Panc1 (cell line): ENCODE results near the gene SDC1. TPM values are rescaled to one million over a fixed set of nuclear protein-coding genes. Genes with fewer than 3 reads are reported as not detected.
"Not testable (repeated sequence)": the region's sequence is repeated elsewhere in the genome, so short reads cannot be mapped to it uniquely, and the experiment has no call there.

Experiments
- ATAC-seq: fragments of 200-7000 bp; cut with Tn5 transposase; 2 replicates; pipeline ENCODE4 v1.9.1; 2020; ENCODE audit warnings: mild to moderate bottlenecking, moderate library complexity
- BruUV-seq: library from RNA; stranded (reverse); fragments of 400-500 nt; replicated peaks from 2 replicates; lab custom pipeline; 2021; lab: Mats Ljungman, UMichigan
- CTCF ChIA-PET: fragments of 300-600 bp; sonication (Branson Sonifier 250); formaldehyde crosslinking; loops from one replicate; lab custom pipeline; 2022; ENCODE audit warnings: antibody characterized with exemption; lab: Charles Lee
- POLR2A ChIA-PET: fragments of 300-600 bp; sonication (Branson Sonifier 250); formaldehyde crosslinking; loops from one replicate; lab custom pipeline; 2022; ENCODE audit warnings: antibody characterized with exemption; lab: Charles Lee
- DNase-seq: peaks from one replicate; pipeline ENCODE4 v3.0.0-alpha.2; 2010; ENCODE audit warnings: low read depth, low spot score
- H3K27ac ChIP-seq: 2 replicates; pipeline ENCODE4 v1.5.1; 2011; ENCODE audit warnings: mild to moderate bottlenecking, low read length, inconsistent platforms
- H3K27me3 ChIP-seq: fragments of 200-500 bp; sonication (Bioruptor generic); 2 replicates; pipeline ENCODE4 v1.6.0; 2014; ENCODE audit warnings: low read length, inconsistent platforms; ENCODE audit not compliant: control insufficient read depth, insufficient read depth
- H3K36me3 ChIP-seq: fragments of 200-500 bp; sonication (Bioruptor generic); 2 replicates; pipeline ENCODE4 v1.5.1; 2014; ENCODE audit warnings: inconsistent platforms, mild to moderate bottlenecking, low read length, moderate library complexity; ENCODE audit not compliant: control insufficient read depth, insufficient read depth
- H3K4me1 ChIP-seq: 2 replicates; pipeline ENCODE4 v1.5.1; 2011; ENCODE audit warnings: inconsistent platforms, mild to moderate bottlenecking, low read length, moderate library complexity; ENCODE audit not compliant: control insufficient read depth, insufficient read depth
- H3K4me3 ChIP-seq, 2 experiments: 2 replicates each; pipeline ENCODE4 v1.5.1; 2011 to 2012; ENCODE audit warnings: low read depth in 2 of 2, low read length in 2 of 2, mild to moderate bottlenecking in 2 of 2, inconsistent platforms in 1 of 2, moderate library complexity in 1 of 2
- H3K9me3 ChIP-seq: fragments of 200-500 bp; sonication (Bioruptor generic); 2 replicates; pipeline ENCODE4 v1.5.1; 2014; ENCODE audit warnings: low read depth, mild to moderate bottlenecking, inconsistent platforms, low read length, moderate library complexity; ENCODE audit not compliant: control insufficient read depth, insufficient read depth
- POLR2AphosphoS5 ChIP-seq: IDR thresholded peaks from 2 replicates; pipeline ENCODE4 v1.6.1; 2012; ENCODE audit warnings: mild to moderate bottlenecking, low read depth, low read length, moderate library complexity
- SIN3A ChIP-seq: IDR thresholded peaks from 2 replicates; pipeline ENCODE4 v1.6.1; 2012; ENCODE audit warnings: low read depth, mild to moderate bottlenecking, low read length, moderate library complexity, borderline replicate concordance; ENCODE audit not compliant: insufficient read depth
- TCF7L2 ChIP-seq: IDR thresholded peaks from 2 replicates; pipeline ENCODE4 v1.6.1; 2011; ENCODE audit warnings: mild to moderate bottlenecking, low read depth, low read length, inconsistent platforms
- in situ Hi-C: cut with HindIII; loops from 2 replicates; pipeline ENCODE4 v1.10.0; 2016; ENCODE audit warnings: low sequenced_read_pairs, low pct_unique_long_range_greater_than_20kb
- intact Hi-C: fragments of 100-400 bp; cut with micrococcal nuclease; formaldehyde crosslinking; loops from one replicate; pipeline ENCODE4 v1.10.0; 2022; ENCODE audit not compliant: unreplicated experiment
- total RNA-seq: library from RNA; stranded (reverse); gene quantifications from one replicate; pipeline ENCODE4 v1.2.1, GENCODE V29; 2021; ENCODE audit not compliant: unreplicated experiment
- TF ChIP-seq, protein P1 (sequence below): fragments of 450-650 bp; IDR thresholded peaks from 2 replicates; pipeline ENCODE4 v1.5.1; 2017; ENCODE audit warnings: mild to moderate bottlenecking
- TF ChIP-seq, protein P2 (sequence below), 2 experiments: IDR thresholded peaks; 2 replicates each; pipeline ENCODE4 v1.6.1; 2011 to 2012; ENCODE audit warnings: low read depth in 2 of 2, control low read depth in 1 of 2, low read length in 1 of 2, mild to moderate bottlenecking in 1 of 2, moderate library complexity in 1 of 2; ENCODE audit not compliant: insufficient read depth in 1 of 2

The SDC1 gene
- total RNA-seq, 1 experiment from 2014 or later, result 93.0 TPM

DNA sequence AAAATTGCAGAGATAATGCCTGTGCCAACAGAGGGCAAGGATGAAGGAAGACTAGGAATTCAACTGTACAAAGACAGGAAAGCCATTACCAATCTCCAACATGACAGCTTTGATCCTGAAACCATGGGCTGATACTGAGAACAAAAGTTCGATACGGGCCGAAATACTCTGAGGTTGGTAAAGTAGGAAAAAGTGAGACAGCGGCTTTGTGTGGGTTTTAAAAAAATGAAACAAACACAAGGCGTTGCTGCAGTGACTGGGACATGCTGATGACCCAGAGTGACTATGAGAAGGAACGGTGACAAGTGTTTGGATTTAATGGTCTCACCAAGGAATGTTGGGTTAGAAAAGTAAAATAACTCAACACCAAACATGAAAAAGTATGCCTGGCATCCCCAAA, 24.2 kb upstream of the SDC1 start:
- POLR2A ChIA-PET, result no interaction called here
- in situ Hi-C loops, result no loop called here

DNA sequence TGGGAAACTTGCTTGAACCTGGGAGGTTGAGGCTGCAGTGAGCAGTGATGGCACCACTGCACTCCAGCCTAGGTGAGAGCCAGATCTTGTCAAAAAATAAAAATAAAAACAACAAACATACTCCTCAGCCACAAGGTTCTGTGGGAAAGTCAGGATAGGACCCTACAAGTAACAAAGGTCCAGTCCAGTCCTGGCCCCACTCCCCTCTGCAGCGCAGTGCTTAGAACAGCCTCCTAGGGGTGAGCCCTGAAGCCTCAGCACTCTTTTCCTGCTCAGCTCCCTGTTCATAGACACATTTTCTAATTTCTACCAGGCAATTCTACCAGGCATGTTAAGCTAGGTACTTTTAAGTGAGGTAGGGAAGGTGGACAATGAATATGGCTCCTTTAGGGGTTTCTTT, 22.2 kb upstream of the SDC1 start:
- intact Hi-C loops (no loop called here), in situ Hi-C loops (no loop called here)
- DNase-seq (no peak), ATAC-seq (no peak)
- Histone ChIP-seq H3K4me3 (no peak overlapping the region), H3K36me3 (peaks cover 25% of the 10 kb centered on the region), H3K4me1 (no peaks in the 10 kb centered on the region), H3K27me3 (no peaks in the 10 kb centered on the region), H3K9me3 (no peaks in the 10 kb centered on the region), H3K27ac (no peak overlapping the region)
- ChIA-PET POLR2A (no interaction called here), CTCF (no interaction called here)
- no TSS peak for BruUV-seq
- TF ChIP-seq SIN3A, result no peak

More for the DNA sequence above, 24.2 kb upstream of the SDC1 start:
- ATAC-seq (no peak), DNase-seq (no peak)
- H3K36me3 ChIP-seq, result peaks cover 39% of the 10 kb centered on the region
- H3K9me3 ChIP-seq, result no peaks in the 10 kb centered on the region
- no peak overlapping the region for H3K27ac ChIP-seq
- CTCF ChIA-PET, result no interaction called here
- H3K4me3 ChIP-seq, result no peak overlapping the region
- TF ChIP-seq POLR2AphosphoS5 (no peak), TCF7L2 (no peak), SIN3A (no peak)
- TF ChIP-seq, protein P1, sequence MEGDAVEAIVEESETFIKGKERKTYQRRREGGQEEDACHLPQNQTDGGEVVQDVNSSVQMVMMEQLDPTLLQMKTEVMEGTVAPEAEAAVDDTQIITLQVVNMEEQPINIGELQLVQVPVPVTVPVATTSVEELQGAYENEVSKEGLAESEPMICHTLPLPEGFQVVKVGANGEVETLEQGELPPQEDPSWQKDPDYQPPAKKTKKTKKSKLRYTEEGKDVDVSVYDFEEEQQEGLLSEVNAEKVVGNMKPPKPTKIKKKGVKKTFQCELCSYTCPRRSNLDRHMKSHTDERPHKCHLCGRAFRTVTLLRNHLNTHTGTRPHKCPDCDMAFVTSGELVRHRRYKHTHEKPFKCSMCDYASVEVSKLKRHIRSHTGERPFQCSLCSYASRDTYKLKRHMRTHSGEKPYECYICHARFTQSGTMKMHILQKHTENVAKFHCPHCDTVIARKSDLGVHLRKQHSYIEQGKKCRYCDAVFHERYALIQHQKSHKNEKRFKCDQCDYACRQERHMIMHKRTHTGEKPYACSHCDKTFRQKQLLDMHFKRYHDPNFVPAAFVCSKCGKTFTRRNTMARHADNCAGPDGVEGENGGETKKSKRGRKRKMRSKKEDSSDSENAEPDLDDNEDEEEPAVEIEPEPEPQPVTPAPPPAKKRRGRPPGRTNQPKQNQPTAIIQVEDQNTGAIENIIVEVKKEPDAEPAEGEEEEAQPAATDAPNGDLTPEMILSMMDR, result no peak
- TF ChIP-seq, protein P2, sequence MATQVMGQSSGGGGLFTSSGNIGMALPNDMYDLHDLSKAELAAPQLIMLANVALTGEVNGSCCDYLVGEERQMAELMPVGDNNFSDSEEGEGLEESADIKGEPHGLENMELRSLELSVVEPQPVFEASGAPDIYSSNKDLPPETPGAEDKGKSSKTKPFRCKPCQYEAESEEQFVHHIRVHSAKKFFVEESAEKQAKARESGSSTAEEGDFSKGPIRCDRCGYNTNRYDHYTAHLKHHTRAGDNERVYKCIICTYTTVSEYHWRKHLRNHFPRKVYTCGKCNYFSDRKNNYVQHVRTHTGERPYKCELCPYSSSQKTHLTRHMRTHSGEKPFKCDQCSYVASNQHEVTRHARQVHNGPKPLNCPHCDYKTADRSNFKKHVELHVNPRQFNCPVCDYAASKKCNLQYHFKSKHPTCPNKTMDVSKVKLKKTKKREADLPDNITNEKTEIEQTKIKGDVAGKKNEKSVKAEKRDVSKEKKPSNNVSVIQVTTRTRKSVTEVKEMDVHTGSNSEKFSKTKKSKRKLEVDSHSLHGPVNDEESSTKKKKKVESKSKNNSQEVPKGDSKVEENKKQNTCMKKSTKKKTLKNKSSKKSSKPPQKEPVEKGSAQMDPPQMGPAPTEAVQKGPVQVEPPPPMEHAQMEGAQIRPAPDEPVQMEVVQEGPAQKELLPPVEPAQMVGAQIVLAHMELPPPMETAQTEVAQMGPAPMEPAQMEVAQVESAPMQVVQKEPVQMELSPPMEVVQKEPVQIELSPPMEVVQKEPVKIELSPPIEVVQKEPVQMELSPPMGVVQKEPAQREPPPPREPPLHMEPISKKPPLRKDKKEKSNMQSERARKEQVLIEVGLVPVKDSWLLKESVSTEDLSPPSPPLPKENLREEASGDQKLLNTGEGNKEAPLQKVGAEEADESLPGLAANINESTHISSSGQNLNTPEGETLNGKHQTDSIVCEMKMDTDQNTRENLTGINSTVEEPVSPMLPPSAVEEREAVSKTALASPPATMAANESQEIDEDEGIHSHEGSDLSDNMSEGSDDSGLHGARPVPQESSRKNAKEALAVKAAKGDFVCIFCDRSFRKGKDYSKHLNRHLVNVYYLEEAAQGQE (IDR thresholded peaks at IDR 0.05; ENCODE audit: insufficient read depth in 1 of 2, low read depth in 2 of 2, low read length in 1 of 2), result no peak
- no TSS peak for BruUV-seq
- no peaks in the 10 kb centered on the region for H3K4me1 ChIP-seq
- H3K27me3 ChIP-seq, result no peaks in the 10 kb centered on the region
- intact Hi-C loops, result no loop called here

DNA sequence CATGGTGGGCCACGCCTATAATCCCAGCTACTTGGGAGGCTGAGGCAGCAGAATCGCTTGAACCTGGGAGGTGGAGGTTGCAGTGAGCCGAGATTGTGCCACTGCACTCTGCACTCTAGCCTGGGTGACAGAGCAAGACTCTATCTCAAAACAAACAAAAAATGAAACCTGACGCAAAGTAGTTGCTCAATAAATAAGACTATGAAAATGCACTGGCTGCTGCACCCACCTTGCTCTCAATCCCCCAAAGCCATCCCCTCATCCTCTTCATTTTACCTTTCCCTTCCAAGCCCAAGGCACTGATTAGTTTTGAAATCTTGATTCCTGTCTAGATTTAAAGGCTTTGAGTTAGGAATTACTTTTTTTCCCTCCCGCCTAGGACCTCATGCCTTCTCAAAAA, 18.7 kb upstream of the SDC1 start:
- H3K4me3 ChIP-seq, BruUV-seq, H3K9me3 ChIP-seq, H3K36me3 ChIP-seq, ATAC-seq, in situ Hi-C loops, H3K4me1 ChIP-seq, H3K27ac ChIP-seq, CTCF ChIA-PET, DNase-seq, POLR2A ChIA-PET, intact Hi-C loops, H3K27me3 ChIP-seq: not testable (repeated sequence)
